Parathyroid adenoma (tissue), 2 donors: ENCODE results near the gene ABCC5.
"Not testable (repeated sequence)": the region's sequence is repeated elsewhere in the genome, so short reads cannot be mapped to it uniquely, and the experiment has no call there.

Source experiments
- H2AFZ ChIP-seq: fragments of 300-600 bp; sonication (generic); one replicate; pipeline ENCODE4 v1.7.0; 2017; ENCODE audit warnings: antibody characterized with exemption, mild to moderate bottlenecking
- H3K27ac ChIP-seq: fragments of 300-600 bp; sonication (generic); one replicate; pipeline ENCODE4 v1.7.0; 2017
- H3K27me3 ChIP-seq: fragments of 300-600 bp; sonication (generic); one replicate; pipeline ENCODE4 v1.7.0; 2017; ENCODE audit warnings: low read length; ENCODE audit not compliant: control insufficient read depth, insufficient read depth
- H3K36me3 ChIP-seq: fragments of 300-600 bp; sonication (generic); one replicate; pipeline ENCODE4 v1.7.0; 2017; ENCODE audit warnings: low read length; ENCODE audit not compliant: control insufficient read depth, insufficient read depth
- H3K4me1 ChIP-seq: fragments of 300-600 bp; sonication (generic); one replicate; pipeline ENCODE4 v1.7.0; 2017; ENCODE audit warnings: control low read depth
- H3K4me2 ChIP-seq: fragments of 300-600 bp; sonication (generic); one replicate; pipeline ENCODE4 v1.7.0; 2017; ENCODE audit warnings: low read length
- H3K4me3 ChIP-seq: fragments of 300-600 bp; sonication (generic); one replicate; pipeline ENCODE4 v1.7.0; 2017; ENCODE audit warnings: low read depth, low read length
- H3K79me2 ChIP-seq: fragments of 300-600 bp; sonication (generic); one replicate; pipeline ENCODE4 v1.7.0; 2017; ENCODE audit warnings: control low read depth
- H3K9ac ChIP-seq: fragments of 300-600 bp; sonication (generic); one replicate; pipeline ENCODE4 v1.7.0; 2017; ENCODE audit warnings: mild to moderate bottlenecking
- H3K9me3 ChIP-seq: fragments of 300-600 bp; sonication (generic); one replicate; pipeline ENCODE4 v1.7.0; 2017; ENCODE audit warnings: low read length; ENCODE audit not compliant: control insufficient read depth
- CTCF ChIP-seq: fragments of 300-600 bp; sonication (generic); IDR thresholded peaks from one replicate; pipeline ENCODE4 v1.7.0; 2017; ENCODE audit warnings: antibody characterized with exemption, mild to moderate bottlenecking
- donor health status: primary hyperparathyroidism.

The ABCC5 gene

GRCh38 chr3:184039414-184039813 lies 21.7 kb upstream of the ABCC5 start:
- Histone ChIP-seq H3K9me3 (no peaks in the 10 kb centered on the region), H3K36me3 (no peaks in the 10 kb centered on the region), H3K27me3 (no peaks in the 10 kb centered on the region), H3K4me1 (peaks cover 4% of the 10 kb centered on the region), H3K27ac (no peak overlapping the region), H3K9ac (no peak overlapping the region), H2AFZ (no peak overlapping the region), H3K4me2 (no peak overlapping the region), H3K4me3 (no peak overlapping the region), H3K79me2 (no peaks in the 10 kb centered on the region)
- TF ChIP-seq CTCF, result no peak

GRCh38 chr3:184038307-184038706 lies 20.6 kb upstream of the ABCC5 start:
- not testable (repeated sequence) for H3K9me3 ChIP-seq, H3K79me2 ChIP-seq, H3K27ac ChIP-seq

GRCh38 chr3:184037816-184038215 lies 20.1 kb upstream of the ABCC5 start:
- no peaks in the 10 kb centered on the region for H3K9me3 ChIP-seq
- H3K4me2 ChIP-seq, result no peak overlapping the region
- no peaks in the 10 kb centered on the region for H3K36me3 ChIP-seq
- H2AFZ ChIP-seq, result peak overlapping the region; percentile 76
- H3K79me2 ChIP-seq, result no peaks in the 10 kb centered on the region
- TF ChIP-seq CTCF, result peak; percentile 29
- H3K4me3 ChIP-seq, result no peak overlapping the region
- no peaks in the 10 kb centered on the region for H3K27me3 ChIP-seq
- no peak overlapping the region for H3K27ac ChIP-seq
- H3K4me1 ChIP-seq, result peaks cover 4% of the 10 kb centered on the region
- H3K9ac ChIP-seq, result no peak overlapping the region

More at GRCh38 chr3:184038307-184038706, 20.6 kb upstream of the ABCC5 start:
- not testable (repeated sequence) for H2AFZ ChIP-seq, H3K4me3 ChIP-seq, H3K4me2 ChIP-seq, H3K36me3 ChIP-seq, H3K27me3 ChIP-seq, H3K4me1 ChIP-seq, H3K9ac ChIP-seq

GRCh38 chr3:184031187-184031792 lies 13.6 kb upstream of the ABCC5 start, which contains the start of gene HTR3D:
Gene HTR3D, plus strand, starts transcription at chr3:184031742. Its CDS starts 0 bp downstream, at chr3:184031742.
- no peak for TF ChIP-seq CTCF
- Histone ChIP-seq H3K4me3 (no peak within 1 kb of the TSS), H3K9me3 (no peaks in the 10 kb centered on the region), H3K27me3 (no peaks in the 10 kb centered on the region), H3K4me2 (no peak within 1 kb of the TSS), H3K79me2 (no peaks in the 10 kb centered on the region), H3K27ac (no peak within 1 kb of the TSS), H3K9ac (no peak within 1 kb of the TSS), H3K36me3 (no peaks in the 10 kb centered on the region), H3K4me1 (no peaks in the 10 kb centered on the region), H2AFZ (no peak within 1 kb of the TSS)

GRCh38 chr3:184030536-184030935 lies 12.9 kb upstream of the ABCC5 start:
- Histone ChIP-seq H3K79me2 (no peaks in the 10 kb centered on the region), H3K9me3 (no peaks in the 10 kb centered on the region), H3K4me3 (no peak overlapping the region), H3K9ac (no peak overlapping the region), H3K4me1 (no peaks in the 10 kb centered on the region), H2AFZ (no peak overlapping the region), H3K27ac (no peak overlapping the region), H3K27me3 (no peaks in the 10 kb centered on the region), H3K4me2 (no peak overlapping the region), H3K36me3 (no peaks in the 10 kb centered on the region)
- no peak for TF ChIP-seq CTCF
